H9 (cell line): Measurements from ENCODE around the gene ZMAT5. TPM values are rescaled to one million over a fixed set of nuclear protein-coding genes. Genes with fewer than 3 reads are reported as not detected.

Source experiments
- DNase-seq: peaks from one replicate; pipeline ENCODE4 v3.0.0-alpha.2; 2017
- H2AFZ ChIP-seq: one replicate; pipeline ENCODE4 v1.6.1; 2013; ENCODE audit warnings: mild to moderate bottlenecking, low read length, control low read depth, moderate library complexity
- H2AK5ac ChIP-seq: 2 replicates; pipeline ENCODE4 v1.6.1; 2013; ENCODE audit warnings: low read length, control low read depth, mixed read lengths; ENCODE audit not compliant: insufficient read length
- H2BK120ac ChIP-seq: one replicate; pipeline ENCODE4 v1.6.1; 2013; ENCODE audit warnings: low read depth, mild to moderate bottlenecking, low read length, control low read depth, inconsistent platforms; ENCODE audit not compliant: poor library complexity, severe bottlenecking
- H2BK12ac ChIP-seq: 2 replicates; pipeline ENCODE4 v1.6.1; 2013; ENCODE audit warnings: low read length, control low read depth, mixed read lengths, low read depth; ENCODE audit not compliant: insufficient read length
- H2BK15ac ChIP-seq: 2 replicates; pipeline ENCODE4 v1.6.1; 2013; ENCODE audit warnings: low read depth, low read length, control low read depth
- H2BK20ac ChIP-seq: one replicate; pipeline ENCODE4 v1.6.1; 2013; ENCODE audit warnings: low read depth, mild to moderate bottlenecking, low read length, control low read depth, inconsistent platforms; ENCODE audit not compliant: poor library complexity, severe bottlenecking
- H2BK5ac ChIP-seq: 2 replicates; pipeline ENCODE4 v1.6.1; 2013; ENCODE audit warnings: low read length, control low read depth, mixed read lengths; ENCODE audit not compliant: insufficient read length
- H3K14ac ChIP-seq: 2 replicates; pipeline ENCODE4 v1.6.1; 2013; ENCODE audit warnings: low read length, control low read depth; ENCODE audit not compliant: insufficient read depth
- H3K18ac ChIP-seq: 2 replicates; pipeline ENCODE4 v1.6.1; 2013; ENCODE audit warnings: low read depth, mild to moderate bottlenecking, mixed read lengths, low read length, control low read depth; ENCODE audit not compliant: insufficient read length
- H3K23ac ChIP-seq: 2 replicates; pipeline ENCODE4 v1.6.1; 2013; ENCODE audit warnings: low read length, control low read depth, mixed read lengths, low read depth; ENCODE audit not compliant: insufficient read length
- H3K23me2 ChIP-seq: 2 replicates; pipeline ENCODE4 v1.6.1; 2013; ENCODE audit warnings: low read depth, mild to moderate bottlenecking, mixed read lengths, low read length, control low read depth; ENCODE audit not compliant: insufficient read length, poor library complexity, severe bottlenecking
- H3K27ac ChIP-seq: 2 replicates; pipeline ENCODE4 v1.5.1; 2013; ENCODE audit warnings: low read length, control low read depth, mixed read lengths, low read depth; ENCODE audit not compliant: insufficient read length
- H3K27me3 ChIP-seq: 2 replicates; pipeline ENCODE4 v1.6.1; 2013; ENCODE audit warnings: low read length, control low read depth, inconsistent platforms; ENCODE audit not compliant: insufficient read depth
- H3K4ac ChIP-seq: 2 replicates; pipeline ENCODE4 v1.6.1; 2013; ENCODE audit warnings: low read depth, mild to moderate bottlenecking, control low read depth, inconsistent platforms, low read length, moderate library complexity
- H3K4me1 ChIP-seq: 2 replicates; pipeline ENCODE4 v1.6.1; 2013; ENCODE audit warnings: low read length, control low read depth, inconsistent platforms; ENCODE audit not compliant: insufficient read depth
- H3K4me2 ChIP-seq: 2 replicates; pipeline ENCODE4 v1.6.1; 2013; ENCODE audit warnings: low read length, control low read depth, mixed read lengths; ENCODE audit not compliant: insufficient read length, insufficient read depth
- H3K56ac ChIP-seq: 2 replicates; pipeline ENCODE4 v1.6.1; 2013; ENCODE audit warnings: low read depth, mild to moderate bottlenecking, mixed read lengths, low read length, control low read depth; ENCODE audit not compliant: insufficient read length
- H3K79me1 ChIP-seq: 2 replicates; pipeline ENCODE4 v1.6.1; 2013; ENCODE audit warnings: low read depth, mild to moderate bottlenecking, moderate library complexity, low read length, control low read depth, inconsistent platforms; ENCODE audit not compliant: insufficient read depth, poor library complexity, severe bottlenecking
- H3K79me2 ChIP-seq: 2 replicates; pipeline ENCODE4 v1.6.1; 2013; ENCODE audit warnings: low read length, control low read depth, inconsistent platforms; ENCODE audit not compliant: insufficient read depth
- H3K9ac ChIP-seq: 2 replicates; pipeline ENCODE4 v1.6.1; 2013; ENCODE audit warnings: low read length, control low read depth, mixed read lengths; ENCODE audit not compliant: insufficient read length; ENCODE audit errors: extremely low read depth
- H3K9me3 ChIP-seq: one replicate; pipeline ENCODE4 v1.6.1; 2013; ENCODE audit warnings: low read depth, low read length, inconsistent platforms; ENCODE audit not compliant: control insufficient read depth
- H3T11ph ChIP-seq: one replicate; pipeline ENCODE4 v1.6.1; 2013; ENCODE audit warnings: mild to moderate bottlenecking, low read length, control low read depth, inconsistent platforms
- H4K20me1 ChIP-seq: one replicate; pipeline ENCODE4 v1.6.1; 2013; ENCODE audit not compliant: control insufficient read depth, insufficient read length, insufficient read depth
- H4K5ac ChIP-seq: 2 replicates; pipeline ENCODE4 v1.6.1; 2013; ENCODE audit warnings: low read depth, mild to moderate bottlenecking, mixed read lengths, low read length, control low read depth; ENCODE audit not compliant: insufficient read length
- H4K8ac ChIP-seq: replicated peaks from 2 replicates; pipeline ENCODE4 v1.6.1; 2013; ENCODE audit warnings: low read length, control low read depth, mixed read lengths, low read depth; ENCODE audit not compliant: insufficient read length
- H4K91ac ChIP-seq: 2 replicates; pipeline ENCODE4 v1.6.1; 2013; ENCODE audit warnings: low read depth, mild to moderate bottlenecking, moderate library complexity, mixed read lengths, low read length, control low read depth; ENCODE audit not compliant: insufficient read length
- H3K27ac Mint-ChIP-seq, 3 experiments: 2 replicates in 2 of 3; 3 replicates in 1 of 3; pipeline ENCODE4 v1.8.0; 2020 to 2021; ENCODE audit warnings: mixed read lengths in 3 of 3, mild to moderate bottlenecking in 1 of 3, moderate library complexity in 1 of 3
- H3K27me3 Mint-ChIP-seq: 2 replicates; pipeline ENCODE4 v1.8.0; 2021; ENCODE audit warnings: low read depth, mild to moderate bottlenecking, moderate library complexity, mixed read lengths
- H3K36me3 Mint-ChIP-seq, 3 experiments: 2 replicates in 2 of 3; 3 replicates in 1 of 3; pipeline ENCODE4 v1.8.0; 2020 to 2021; ENCODE audit warnings: low read depth in 3 of 3, mixed read lengths in 3 of 3; ENCODE audit not compliant: insufficient read depth in 1 of 3
- H3K4me1 Mint-ChIP-seq, 2 experiments: 2 replicates each; pipeline ENCODE4 v1.8.0; 2020; ENCODE audit warnings: mixed read lengths in 2 of 2
- H3K4me3 Mint-ChIP-seq, 2 experiments: 2 replicates in 1 of 2; 3 replicates in 1 of 2; pipeline ENCODE4 v1.8.0; 2020 to 2021; ENCODE audit warnings: mild to moderate bottlenecking in 2 of 2, mixed read lengths in 2 of 2, moderate library complexity in 1 of 2
- H3K9me3 Mint-ChIP-seq, 2 experiments: 2 replicates in 1 of 2; 3 replicates in 1 of 2; pipeline ENCODE4 v1.8.0; 2020; ENCODE audit warnings: mild to moderate bottlenecking in 2 of 2, mixed read lengths in 2 of 2, moderate library complexity in 1 of 2
- WGBS: extraction: QIAGEN DNeasy Blood & Tissue Kit; methylation state at CpG from one replicate; pipeline ENCODE4 v1.1.7; 2013; ENCODE audit warnings: missing lambda C conversion rate, low lambda C conversion rate, mixed read lengths; ENCODE audit not compliant: insufficient read length; ENCODE audit errors: extremely low coverage; 5-methylcytosine and 5-hydroxymethylcytosine counted together
- total RNA-seq: library from RNA; stranded (reverse); gene quantifications from 2 replicates; pipeline ENCODE4 v1.2.1, GENCODE V29; 2021
- TF ChIP-seq, protein P1 (sequence below): fragments of 200-600 bp; sonication (generic); conservative IDR thresholded peaks from 3 replicates; pipeline ENCODE4 v1.8.0; 2021; ENCODE audit warnings: antibody characterized with exemption, mild to moderate bottlenecking

ZMAT5 gene
- total RNA-seq, 1 experiment from 2014 or later, result 13.9 TPM

DNA sequence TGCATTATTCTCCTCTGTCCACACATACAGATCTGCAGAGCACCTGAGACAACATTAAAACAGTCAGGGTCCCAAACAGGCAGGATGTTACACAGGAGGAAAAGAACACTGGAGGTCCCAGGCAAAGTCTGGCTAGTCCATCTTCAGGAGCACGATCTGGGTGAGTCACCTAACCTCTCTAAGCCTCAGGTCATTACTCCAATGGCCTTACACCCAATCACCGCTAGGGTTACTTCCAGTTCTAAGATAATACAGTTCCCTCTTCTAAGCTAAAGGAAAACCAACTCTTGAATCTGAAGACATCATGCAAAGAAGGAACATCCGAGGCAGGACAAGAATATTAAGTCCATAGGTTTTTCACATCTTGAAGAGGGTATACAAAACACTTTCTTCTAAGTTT lies 46.8 kb upstream of the ZMAT5 start:
- H3K4me3 Mint-ChIP-seq, result no peak overlapping the region
- H3K4me1 Mint-ChIP-seq, result peaks cover 0 to 11% of the 10 kb centered on the region in 2 experiments; a peak in 2 of 4 replicates
- no peaks in the 10 kb centered on the region for H3K9me3 Mint-ChIP-seq
- Histone ChIP-seq H3K79me2 (no peaks in the 10 kb centered on the region), H3K18ac (no peak overlapping the region), H3K27me3 (no peaks in the 10 kb centered on the region), H3K27ac (no peak overlapping the region), H4K20me1 (no peaks in the 10 kb centered on the region), H2BK12ac (no peak overlapping the region), H4K91ac (no peak overlapping the region), H2AK5ac (no peak overlapping the region), H4K8ac (no peak overlapping the region), H3K9me3 (no peaks in the 10 kb centered on the region), H2BK20ac (no peak overlapping the region), H3T11ph (no peak overlapping the region), H4K5ac (no peak overlapping the region), H3K4me2 (no peak overlapping the region), H2AFZ (no peak overlapping the region), H3K79me1 (no peaks in the 10 kb centered on the region), H3K56ac (no peak overlapping the region), H3K4ac (no peak overlapping the region), H3K4me1 (no peaks in the 10 kb centered on the region), H2BK5ac (no peak overlapping the region), H2BK15ac (no peak overlapping the region), H2BK120ac (no peak overlapping the region), H3K14ac (no peak overlapping the region), H3K23me2 (no peaks in the 10 kb centered on the region), H3K23ac (no peak overlapping the region), H3K9ac (no peak overlapping the region)
- TF ChIP-seq, protein P1, sequence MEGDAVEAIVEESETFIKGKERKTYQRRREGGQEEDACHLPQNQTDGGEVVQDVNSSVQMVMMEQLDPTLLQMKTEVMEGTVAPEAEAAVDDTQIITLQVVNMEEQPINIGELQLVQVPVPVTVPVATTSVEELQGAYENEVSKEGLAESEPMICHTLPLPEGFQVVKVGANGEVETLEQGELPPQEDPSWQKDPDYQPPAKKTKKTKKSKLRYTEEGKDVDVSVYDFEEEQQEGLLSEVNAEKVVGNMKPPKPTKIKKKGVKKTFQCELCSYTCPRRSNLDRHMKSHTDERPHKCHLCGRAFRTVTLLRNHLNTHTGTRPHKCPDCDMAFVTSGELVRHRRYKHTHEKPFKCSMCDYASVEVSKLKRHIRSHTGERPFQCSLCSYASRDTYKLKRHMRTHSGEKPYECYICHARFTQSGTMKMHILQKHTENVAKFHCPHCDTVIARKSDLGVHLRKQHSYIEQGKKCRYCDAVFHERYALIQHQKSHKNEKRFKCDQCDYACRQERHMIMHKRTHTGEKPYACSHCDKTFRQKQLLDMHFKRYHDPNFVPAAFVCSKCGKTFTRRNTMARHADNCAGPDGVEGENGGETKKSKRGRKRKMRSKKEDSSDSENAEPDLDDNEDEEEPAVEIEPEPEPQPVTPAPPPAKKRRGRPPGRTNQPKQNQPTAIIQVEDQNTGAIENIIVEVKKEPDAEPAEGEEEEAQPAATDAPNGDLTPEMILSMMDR, result peak; percentile 45
- DNase-seq, result no peak
- H3K36me3 Mint-ChIP-seq, result peaks cover 4 to 70% (median 60%) of the 10 kb centered on the region in 3 experiments; a peak in 6 of 7 replicates
- H3K27ac Mint-ChIP-seq, result no peak overlapping the region; a peak in 1 of 7 replicates
- WGBS, result no CpG with 5 or more reads among the region's 3 CpGs
- H3K27me3 Mint-ChIP-seq, result no peaks in the 10 kb centered on the region
